Epithelial cell of esophagus (primary cell): Measurements from ENCODE around the gene MAP3K4.
A peak's percentile ranks its signal among the peaks of the same experiment; 100 is the strongest.

Source experiments
- DNase-seq: peaks from one replicate; pipeline ENCODE4 v3.0.0; 2010; ENCODE audit warnings: low read depth
- H3K4me3 ChIP-seq: 2 replicates; pipeline ENCODE4 v1.5.1; 2011; ENCODE audit warnings: mild to moderate bottlenecking, low read length, control low read depth
- CTCF ChIP-seq: IDR thresholded peaks from 2 replicates; pipeline ENCODE4 v1.5.1; 2011; ENCODE audit warnings: low read depth, mild to moderate bottlenecking, low read length, control low read depth, inconsistent platforms; ENCODE audit not compliant: insufficient read depth; ENCODE audit errors: missing control alignments

The MAP3K4 gene

DNA sequence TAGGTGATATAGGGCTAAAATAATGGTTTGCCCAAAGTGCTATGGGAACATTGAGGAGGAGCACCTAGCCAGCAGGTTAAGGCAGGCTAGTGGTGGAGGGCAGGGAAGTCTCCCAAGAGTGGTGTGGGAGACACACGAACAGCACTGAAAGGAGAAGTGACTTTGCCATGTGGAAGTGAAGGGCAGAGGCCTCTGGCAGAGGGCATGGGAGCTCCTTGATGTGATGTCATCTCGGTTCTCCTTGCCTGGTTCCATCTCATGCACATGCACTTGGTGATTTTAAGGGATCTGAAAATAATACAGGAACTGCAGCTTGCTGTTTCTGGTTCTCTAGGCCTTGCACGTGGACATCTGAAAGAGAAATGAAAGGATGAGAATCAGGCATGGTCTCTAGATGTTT is 4.7 kb upstream of the MAP3K4 start:
- no peak overlapping the region for H3K4me3 ChIP-seq
- no peak for DNase-seq
- no peak for TF ChIP-seq CTCF

DNA sequence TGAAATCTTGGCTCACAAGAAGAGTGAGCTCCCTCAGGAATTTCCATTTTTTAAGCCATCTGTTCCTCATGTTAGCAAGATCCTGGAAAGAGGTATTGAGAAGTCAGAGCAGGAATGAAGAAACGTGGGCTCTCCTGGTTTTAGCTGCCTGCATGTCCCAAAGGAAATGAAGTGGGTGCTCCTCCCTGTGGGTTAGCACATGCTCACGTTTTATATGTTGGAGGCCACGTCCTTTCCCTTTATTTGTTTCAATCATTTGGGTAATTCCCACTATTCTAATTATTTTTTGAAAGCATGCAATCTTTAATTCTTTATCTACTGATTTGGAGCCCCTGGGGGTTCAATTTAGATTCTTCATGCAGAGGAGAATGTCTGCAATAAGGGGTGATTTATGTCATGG is 4.3 kb upstream of the MAP3K4 start:
- TF ChIP-seq CTCF = no peak
- H3K4me3 ChIP-seq = no peak overlapping the region
- no peak for DNase-seq

GRCh38 chr6:160990847-160991405 is 643 bp upstream of the MAP3K4 start:
- peak overlapping the region; percentile 89 for H3K4me3 ChIP-seq
- TF ChIP-seq CTCF = no peak
- no peak for DNase-seq

- peak; percentile 70 for TF ChIP-seq CTCF
- H3K4me3 ChIP-seq = peak overlapping the region; percentile 89
- peak; percentile 75 for DNase-seq
These were observed 751 bp downstream of the MAP3K4 start for GRCh38 chr6:160992061-160992979.

DNA sequence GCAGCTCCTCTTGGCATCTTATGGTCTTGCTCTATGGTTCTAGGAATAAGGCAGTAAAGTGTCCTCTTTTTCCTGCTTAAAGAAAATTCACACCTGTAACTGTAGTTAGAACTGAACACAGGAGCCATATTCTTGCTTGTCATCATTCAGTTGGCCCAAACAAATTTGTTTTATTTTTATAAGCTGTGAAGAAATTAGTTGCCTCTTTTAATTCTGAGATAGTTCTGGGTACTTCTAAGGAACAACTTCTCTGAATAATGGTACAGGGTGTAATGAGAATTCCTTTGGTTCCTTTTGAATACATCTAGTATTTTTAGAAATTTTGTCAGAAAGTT is 1.4 kb downstream of the MAP3K4 start:
- no peak for DNase-seq
- TF ChIP-seq CTCF = no peak
- peak overlapping the region; percentile 89 for H3K4me3 ChIP-seq

DNA sequence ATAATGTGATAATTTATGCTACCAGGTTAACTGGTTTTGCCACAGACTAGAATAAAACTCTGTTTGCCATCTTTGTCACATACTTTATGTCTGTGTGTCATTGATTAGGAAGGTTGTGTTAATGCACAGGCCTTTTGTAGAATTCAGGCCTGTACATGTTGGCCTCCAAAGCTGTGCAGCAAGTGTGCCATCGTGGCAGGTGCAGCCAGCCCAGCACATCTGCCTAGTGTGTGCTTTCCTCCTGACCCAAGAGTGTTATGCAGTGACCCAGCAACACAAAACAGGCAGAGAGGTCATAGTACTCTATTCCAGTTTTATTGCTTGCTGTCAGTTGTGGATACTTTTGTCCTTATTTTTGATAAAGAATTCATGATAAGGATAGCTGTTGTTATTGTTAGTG is 3.7 kb downstream of the MAP3K4 start:
- TF ChIP-seq CTCF = no peak
- DNase-seq = peak; percentile 65
- no peak overlapping the region for H3K4me3 ChIP-seq
